Sigmoid colon (tissue), 4 donors: ENCODE results near the gene MON2.

Experiments used
- EP300 ChIP-seq, 4 donors: sonication (generic); formaldehyde crosslinking; IDR thresholded peaks; one replicate each; pipeline ENCODE4 v1.6.1; 2017; ENCODE audit warnings: antibody characterized with exemption in 4 of 4
- POLR2A ChIP-seq, 2 donors: fragments of 450-650 bp; IDR thresholded peaks; one replicate each; pipeline ENCODE4 v1.6.1; 2016; ENCODE audit warnings: antibody characterized with exemption in 2 of 2, mild to moderate bottlenecking in 2 of 2, moderate library complexity in 2 of 2
- POLR2AphosphoS5 ChIP-seq, 4 donors: sonication (generic); formaldehyde crosslinking; IDR thresholded peaks; one replicate each; pipeline ENCODE4 v1.6.1; 2017; ENCODE audit warnings: antibody characterized with exemption in 4 of 4
- TF ChIP-seq, protein P1 (sequence below), 4 experiments: fragments of 450-650 bp in 3 of 4; fragments of 200-600 bp in 1 of 4; IDR thresholded peaks; one replicate each; pipeline ENCODE4 v1.5.1; 2016 to 2019; ENCODE audit warnings: antibody characterized with exemption in 4 of 4, mild to moderate bottlenecking in 3 of 4, moderate library complexity in 2 of 4

DNA sequence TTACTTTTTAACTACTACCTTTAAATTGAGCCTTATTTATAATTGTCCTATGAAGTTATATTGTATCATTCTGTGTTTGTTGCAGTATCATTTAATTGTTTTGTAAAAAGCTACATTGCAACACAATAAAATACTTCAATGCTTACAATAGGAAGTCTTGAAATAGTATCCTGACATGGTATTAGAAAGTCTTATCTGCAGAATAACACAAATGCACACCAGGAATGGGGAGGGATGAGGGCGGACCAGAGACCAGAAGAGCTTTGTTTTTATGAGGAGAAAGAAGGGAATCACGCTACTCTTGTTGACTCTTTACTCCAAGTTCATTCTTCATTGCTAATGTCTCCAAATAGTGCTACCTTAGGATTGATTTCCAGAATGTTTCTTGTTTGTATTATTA, 120.2 kb downstream of the MON2 start:
- TF ChIP-seq POLR2AphosphoS5 (IDR thresholded peaks at IDR 0.05) = no peak
- TF ChIP-seq, protein P1, sequence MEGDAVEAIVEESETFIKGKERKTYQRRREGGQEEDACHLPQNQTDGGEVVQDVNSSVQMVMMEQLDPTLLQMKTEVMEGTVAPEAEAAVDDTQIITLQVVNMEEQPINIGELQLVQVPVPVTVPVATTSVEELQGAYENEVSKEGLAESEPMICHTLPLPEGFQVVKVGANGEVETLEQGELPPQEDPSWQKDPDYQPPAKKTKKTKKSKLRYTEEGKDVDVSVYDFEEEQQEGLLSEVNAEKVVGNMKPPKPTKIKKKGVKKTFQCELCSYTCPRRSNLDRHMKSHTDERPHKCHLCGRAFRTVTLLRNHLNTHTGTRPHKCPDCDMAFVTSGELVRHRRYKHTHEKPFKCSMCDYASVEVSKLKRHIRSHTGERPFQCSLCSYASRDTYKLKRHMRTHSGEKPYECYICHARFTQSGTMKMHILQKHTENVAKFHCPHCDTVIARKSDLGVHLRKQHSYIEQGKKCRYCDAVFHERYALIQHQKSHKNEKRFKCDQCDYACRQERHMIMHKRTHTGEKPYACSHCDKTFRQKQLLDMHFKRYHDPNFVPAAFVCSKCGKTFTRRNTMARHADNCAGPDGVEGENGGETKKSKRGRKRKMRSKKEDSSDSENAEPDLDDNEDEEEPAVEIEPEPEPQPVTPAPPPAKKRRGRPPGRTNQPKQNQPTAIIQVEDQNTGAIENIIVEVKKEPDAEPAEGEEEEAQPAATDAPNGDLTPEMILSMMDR (IDR thresholded peaks at IDR 0.05) = no peak
- no peak for TF ChIP-seq POLR2A (IDR thresholded peaks at IDR 0.05)
- TF ChIP-seq EP300 (IDR thresholded peaks at IDR 0.05) = no peak
